Measurements from ENCODE around the gene KCNS3.
A peak's percentile ranks its signal among the peaks of the same experiment; 100 is the strongest.

Gene KCNS3

GRCh38 chr2:17879137-17879912 is 858 bp downstream of the KCNS3 start:
- DNase-seq, result peak; percentile 62 to 89

GRCh38 chr2:17879913-17880274 is 1.4 kb downstream of the KCNS3 start:
- DNase-seq, result peak; percentile 74 to 80

- DNase-seq, result no peak
These were observed 14.5 kb downstream of the KCNS3 start for GRCh38 chr2:17892770-17893534.

- DNase-seq, result no peak
These were observed 15.5 kb downstream of the KCNS3 start for GRCh38 chr2:17894005-17894404.

- no peak for DNase-seq
These were observed 16.1 kb downstream of the KCNS3 start for GRCh38 chr2:17894556-17894955.

GRCh38 chr2:17899871-17900270 is 21.4 kb downstream of the KCNS3 start:
- DNase-seq, result no peak

GRCh38 chr2:17901246-17901645 is 22.8 kb downstream of the KCNS3 start:
- DNase-seq, result peak; percentile 18 to 56

- DNase-seq, result no peak
These were observed 32.5 kb downstream of the KCNS3 start for GRCh38 chr2:17910980-17911379.

- no peak for DNase-seq
These were observed 33.2 kb downstream of the KCNS3 start for GRCh38 chr2:17911491-17912260.

- peak in 1 of 2 experiments; percentile 43 for DNase-seq
These were observed 33.8 kb downstream of the KCNS3 start for GRCh38 chr2:17912266-17912691.

GRCh38 chr2:17915099-17915498 is 36.6 kb downstream of the KCNS3 start:
- DNase-seq, result no peak

GRCh38 chr2:17915811-17916518 is 37.5 kb downstream of the KCNS3 start:
- no peak for DNase-seq

- DNase-seq, result no peak
These were observed 38.1 kb downstream of the KCNS3 start for GRCh38 chr2:17916584-17916983.

GRCh38 chr2:17918789-17919188 is 40.3 kb downstream of the KCNS3 start:
- no peak for DNase-seq

GRCh38 chr2:17930773-17931172 is 52.3 kb downstream of the KCNS3 start:
- DNase-seq, result no peak

GRCh38 chr2:17933256-17933655 is 54.8 kb downstream of the KCNS3 start:
- no peak for DNase-seq

- DNase-seq, result no peak
These were observed 56.3 kb downstream of the KCNS3 start for GRCh38 chr2:17934721-17935120.

GRCh38 chr2:17935242-17935885 is 56.9 kb downstream of the KCNS3 start:
- no peak for DNase-seq

GRCh38 chr2:17936599-17936998 is 58.1 kb downstream of the KCNS3 start:
- DNase-seq, result no peak

- no peak for DNase-seq
These were observed 61.7 kb downstream of the KCNS3 start for GRCh38 chr2:17940091-17940630.

GRCh38 chr2:17943444-17943843 is 65.0 kb downstream of the KCNS3 start:
- no peak for DNase-seq

- no peak for DNase-seq
These were observed 68.6 kb downstream of the KCNS3 start for GRCh38 chr2:17947113-17947512.

All from NCI-H526 (cell line).